ENCODE measurements around the gene RAPGEF6.

DNA sequence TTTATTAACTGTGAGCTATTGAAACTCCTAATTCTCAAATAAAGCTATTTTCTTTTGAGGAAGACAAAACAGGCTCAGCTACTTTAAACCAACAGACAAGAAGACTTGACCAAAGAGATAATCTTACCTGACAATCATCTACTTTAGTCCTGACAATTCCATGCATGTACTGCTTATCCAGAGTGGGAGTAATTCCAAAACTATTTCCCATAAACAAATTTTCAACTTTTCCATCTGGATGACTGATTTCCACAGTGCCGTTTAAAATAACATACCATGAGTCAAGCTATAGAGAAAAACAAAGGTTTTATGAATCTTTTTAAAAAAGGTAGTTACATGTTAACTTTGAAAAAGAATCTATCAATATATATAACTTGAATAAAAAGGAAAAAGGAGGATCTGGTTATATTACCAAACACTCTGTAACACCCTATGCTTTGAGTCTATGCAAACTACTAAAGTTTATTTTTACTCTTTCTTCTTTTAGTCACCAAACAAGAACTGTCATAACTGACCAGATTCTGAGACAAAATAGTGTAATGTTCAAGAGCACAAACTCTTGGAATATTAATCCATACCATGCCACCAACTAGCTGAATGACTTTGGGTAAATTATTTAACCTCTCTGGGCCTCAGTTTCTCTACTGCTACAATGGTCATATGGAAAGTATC is 129.7 kb downstream of the RAPGEF6 start:
- no peak for TF ChIP-seq POLR2AphosphoS5 (IDR thresholded peaks at IDR 0.05; ENCODE audit: low read depth, low read length)
- TF ChIP-seq SIN3A (IDR thresholded peaks at IDR 0.05; ENCODE audit: borderline replicate concordance, insufficient read depth, low read depth, low read length), result no peak
- TF ChIP-seq, protein P1, sequence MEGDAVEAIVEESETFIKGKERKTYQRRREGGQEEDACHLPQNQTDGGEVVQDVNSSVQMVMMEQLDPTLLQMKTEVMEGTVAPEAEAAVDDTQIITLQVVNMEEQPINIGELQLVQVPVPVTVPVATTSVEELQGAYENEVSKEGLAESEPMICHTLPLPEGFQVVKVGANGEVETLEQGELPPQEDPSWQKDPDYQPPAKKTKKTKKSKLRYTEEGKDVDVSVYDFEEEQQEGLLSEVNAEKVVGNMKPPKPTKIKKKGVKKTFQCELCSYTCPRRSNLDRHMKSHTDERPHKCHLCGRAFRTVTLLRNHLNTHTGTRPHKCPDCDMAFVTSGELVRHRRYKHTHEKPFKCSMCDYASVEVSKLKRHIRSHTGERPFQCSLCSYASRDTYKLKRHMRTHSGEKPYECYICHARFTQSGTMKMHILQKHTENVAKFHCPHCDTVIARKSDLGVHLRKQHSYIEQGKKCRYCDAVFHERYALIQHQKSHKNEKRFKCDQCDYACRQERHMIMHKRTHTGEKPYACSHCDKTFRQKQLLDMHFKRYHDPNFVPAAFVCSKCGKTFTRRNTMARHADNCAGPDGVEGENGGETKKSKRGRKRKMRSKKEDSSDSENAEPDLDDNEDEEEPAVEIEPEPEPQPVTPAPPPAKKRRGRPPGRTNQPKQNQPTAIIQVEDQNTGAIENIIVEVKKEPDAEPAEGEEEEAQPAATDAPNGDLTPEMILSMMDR (IDR thresholded peaks at IDR 0.05), result no peak
- no peak for TF ChIP-seq REST (IDR thresholded peaks at IDR 0.05; ENCODE audit: insufficient read depth in 1 of 2, low read depth in 2 of 2, low read length in 1 of 2)
- no peak for TF ChIP-seq TCF7L2 (IDR thresholded peaks at IDR 0.05; ENCODE audit: low read depth, low read length)
